Hematopoietic multipotent progenitor cell (in vitro differentiated cells): Measurements from ENCODE around the gene IKBKE. TPM values are rescaled to one million over a fixed set of nuclear protein-coding genes. Genes with fewer than 3 reads are reported as not detected.
A peak's percentile ranks its signal among the peaks of the same experiment; 100 is the strongest.

Source experiments
- DNase-seq, 3 donors: peaks; one replicate each; pipeline ENCODE4 v3.0.0-alpha.2; 2011 to 2015; ENCODE audit warnings: low read depth in 2 of 3, low spot score in 2 of 3
- total RNA-seq: library from RNA; depleted of rRNA; stranded (reverse); fragments of >200 nt; gene quantifications from one replicate; pipeline ENCODE4 v1.2.3, GENCODE V29; 2012

IKBKE gene
- 29.4 TPM for total RNA-seq

DNA sequence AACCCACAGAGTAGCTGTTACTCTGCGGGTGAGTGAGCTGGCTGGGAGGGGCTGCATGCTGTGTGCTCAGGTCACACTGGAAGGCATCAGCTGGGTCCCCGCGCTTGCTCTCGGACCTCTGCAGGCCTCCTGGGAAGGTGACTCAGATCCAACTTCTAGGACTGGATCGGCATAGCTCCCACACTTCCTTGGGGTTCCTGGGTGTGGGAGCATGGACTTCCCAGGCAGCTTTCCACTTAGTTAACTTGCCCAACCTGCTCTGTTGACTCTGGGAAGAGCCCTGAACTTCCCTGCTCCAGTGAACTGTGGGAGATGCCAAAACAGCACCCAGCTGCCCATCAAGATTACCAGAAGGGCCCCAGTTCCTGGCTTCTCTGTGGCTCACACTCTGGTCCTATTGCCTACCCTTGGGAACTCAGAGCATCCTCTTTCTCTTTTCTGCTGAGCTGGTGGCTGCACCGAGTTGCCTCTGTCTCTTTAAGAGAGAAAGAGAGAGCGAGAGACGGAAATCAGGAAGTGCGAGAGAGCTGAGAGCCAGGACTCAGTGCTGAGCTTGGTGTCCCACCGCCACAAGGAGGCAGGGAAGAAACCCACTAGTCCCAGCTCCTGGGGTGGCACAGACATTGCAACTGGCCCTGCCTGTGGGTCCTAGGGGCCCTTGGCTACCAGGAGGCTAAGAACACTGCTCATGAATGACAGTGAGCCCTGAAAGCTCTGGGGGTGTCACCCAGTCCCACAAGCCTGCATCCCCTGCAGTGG lies at the start of gene IKBKE:
IKBKE (plus strand) TSS at position 544 of the 759 bp plus-strand sequence. CDS start 2,752 bp downstream, outside the sequence.
- DNase-seq, result peak in 2 of 3 donors; percentile 64 to 75

DNA sequence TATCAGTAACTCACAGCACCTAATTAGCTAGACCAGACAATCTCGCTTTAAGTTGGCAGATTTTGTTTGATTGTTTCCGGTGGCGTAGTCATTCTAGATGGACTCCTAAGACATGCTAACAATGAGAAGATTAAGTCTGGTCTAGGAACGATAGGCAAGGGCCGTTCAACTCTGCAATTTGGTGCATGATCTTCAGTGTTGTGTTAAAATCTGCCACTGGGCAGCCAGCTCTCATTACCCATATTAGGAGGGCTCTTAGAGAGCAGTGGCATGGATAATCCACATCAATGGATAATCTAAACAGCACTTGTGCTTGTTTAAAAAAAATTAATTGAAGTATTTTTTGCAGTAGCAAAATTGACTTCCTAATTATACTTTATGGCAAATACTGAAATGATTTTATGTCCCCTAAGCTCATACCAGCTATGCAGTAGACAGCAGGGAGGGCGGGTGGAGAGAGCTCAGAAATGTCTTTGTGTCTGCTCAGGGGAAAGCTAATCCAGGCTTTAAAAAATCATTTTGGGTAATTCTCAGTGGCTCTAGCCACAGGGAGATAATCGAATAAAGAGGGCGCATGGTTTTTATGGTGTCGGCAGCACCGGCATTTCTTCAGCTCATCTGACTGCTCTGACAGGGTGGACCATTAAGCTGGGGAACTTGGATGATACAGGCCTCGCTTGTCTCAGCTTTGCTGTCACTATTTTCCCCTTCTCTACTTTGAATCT lies 48.5 kb upstream of the IKBKE start:
- no peak for DNase-seq

DNA sequence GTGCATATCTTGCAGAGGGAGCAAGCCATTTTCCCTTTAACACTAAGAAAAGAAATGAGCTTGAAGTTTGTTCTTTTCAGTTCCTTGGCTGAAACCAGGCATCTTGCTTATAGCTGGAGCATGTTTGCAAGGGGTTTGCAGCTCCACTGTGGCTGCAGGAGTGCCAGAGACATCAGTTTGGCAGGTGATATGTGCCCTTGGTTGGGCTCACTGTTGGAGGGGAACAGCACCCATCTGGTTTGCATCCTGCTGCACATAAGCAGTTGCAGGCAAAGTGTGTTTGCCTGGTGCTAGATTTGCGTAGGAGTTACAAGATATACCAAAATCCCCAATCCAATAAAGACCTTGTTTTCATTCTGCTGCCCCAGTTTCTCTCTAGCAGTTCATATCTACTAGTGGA lies 47.8 kb upstream of the IKBKE start:
- no peak for DNase-seq

DNA sequence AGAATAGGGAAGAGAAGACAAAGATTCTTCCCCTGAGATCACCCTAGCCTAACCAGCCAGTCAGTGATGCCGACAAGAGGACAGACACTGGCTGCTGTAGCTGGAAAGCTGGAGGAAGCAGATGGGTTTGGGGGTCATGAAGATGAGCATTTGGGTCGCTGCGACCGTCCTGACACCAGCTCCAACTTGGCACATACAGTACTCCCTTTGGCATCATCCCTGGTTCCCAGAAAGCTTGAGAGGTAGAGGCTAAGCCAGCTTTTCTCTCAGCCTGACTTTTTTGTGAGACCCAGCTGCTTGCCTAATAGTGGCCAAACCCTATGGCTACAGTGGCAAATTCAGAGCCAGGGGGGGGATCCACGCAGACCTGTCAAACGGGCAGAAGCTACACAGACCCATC lies 43.0 kb upstream of the IKBKE start:
- DNase-seq, result no peak

DNA sequence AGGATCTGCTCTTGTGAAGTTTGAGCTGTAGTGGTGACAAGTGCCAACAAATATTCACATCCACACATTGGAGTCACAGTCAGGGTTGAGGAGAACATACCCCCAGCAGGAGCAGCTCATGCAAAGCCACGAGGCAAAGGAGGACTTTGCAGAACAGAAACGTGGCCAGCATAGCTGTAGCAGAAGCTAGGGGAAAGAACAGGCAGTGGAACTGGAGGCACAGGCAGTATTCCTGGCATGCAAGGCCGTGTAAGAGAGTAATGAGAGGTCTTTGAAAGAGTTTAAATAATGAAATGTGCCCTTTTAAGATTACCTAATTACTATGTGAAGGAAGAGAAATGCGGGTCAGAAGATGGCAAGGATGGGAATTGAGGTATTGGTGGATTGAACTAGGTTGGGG lies 40.9 kb upstream of the IKBKE start:
- no peak for DNase-seq

DNA sequence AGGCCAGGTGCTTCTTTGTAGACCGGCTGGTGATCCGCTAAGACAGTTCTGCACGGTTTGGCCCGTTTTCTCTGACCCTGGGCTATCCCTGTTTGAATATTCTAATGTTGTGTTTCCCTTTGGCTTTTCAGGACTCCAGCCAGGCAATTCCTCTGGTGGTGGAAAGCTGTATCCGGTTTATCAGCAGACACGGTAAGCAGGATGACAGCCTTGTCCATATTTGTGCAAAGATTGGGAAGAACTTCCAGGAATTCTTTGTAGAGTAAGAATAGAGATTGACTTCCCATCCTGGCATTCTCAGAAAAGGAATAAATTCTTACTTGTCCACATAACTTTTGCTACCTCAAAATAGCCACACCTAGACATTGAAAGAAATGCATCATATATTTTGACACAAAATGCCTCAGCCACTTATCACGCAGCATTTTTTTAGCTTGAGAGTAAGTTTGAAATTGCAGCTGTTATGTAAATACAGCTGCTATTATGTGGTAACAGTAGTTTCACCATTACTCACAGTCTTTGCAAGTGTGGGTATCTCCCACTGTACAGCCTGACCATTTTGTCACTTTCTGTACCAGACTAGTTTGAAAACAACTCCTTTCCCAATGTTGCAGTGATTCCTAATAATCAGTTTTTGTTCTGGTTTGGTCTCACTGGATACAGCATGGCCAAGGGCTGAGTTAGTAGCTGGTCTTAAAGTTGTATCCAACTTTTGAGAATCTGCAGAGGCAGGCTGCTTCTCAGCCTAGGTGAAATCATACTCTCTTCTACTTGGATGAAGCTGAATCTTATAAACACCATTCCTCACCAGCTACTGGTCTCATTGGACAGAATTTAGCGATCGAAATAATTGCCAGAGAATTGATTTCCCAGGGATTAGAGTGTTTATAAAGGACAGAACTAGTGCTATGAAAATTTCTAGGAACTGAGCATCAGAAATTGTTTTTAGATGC lies 40.0 kb upstream of the IKBKE start:
- no peak for DNase-seq

DNA sequence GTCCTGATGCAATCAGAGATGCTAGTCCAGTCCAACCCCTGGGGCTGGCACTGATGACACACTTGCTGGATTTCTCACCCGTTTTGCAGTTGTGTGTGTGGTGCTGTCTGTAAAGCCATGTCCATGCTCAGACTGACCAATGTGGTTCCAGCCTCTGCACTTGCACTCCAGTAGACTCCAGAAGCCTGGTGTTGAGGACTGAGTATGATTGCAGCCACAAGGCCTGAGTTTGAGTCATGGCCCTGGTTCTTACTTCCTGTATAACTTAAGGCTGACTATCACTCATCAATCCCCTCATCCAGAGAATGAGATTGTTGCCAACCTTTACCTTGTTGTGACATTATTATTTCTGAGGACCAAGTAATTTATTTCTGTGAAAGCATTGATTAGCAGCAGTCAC lies 34.8 kb upstream of the IKBKE start:
- DNase-seq, result no peak

DNA sequence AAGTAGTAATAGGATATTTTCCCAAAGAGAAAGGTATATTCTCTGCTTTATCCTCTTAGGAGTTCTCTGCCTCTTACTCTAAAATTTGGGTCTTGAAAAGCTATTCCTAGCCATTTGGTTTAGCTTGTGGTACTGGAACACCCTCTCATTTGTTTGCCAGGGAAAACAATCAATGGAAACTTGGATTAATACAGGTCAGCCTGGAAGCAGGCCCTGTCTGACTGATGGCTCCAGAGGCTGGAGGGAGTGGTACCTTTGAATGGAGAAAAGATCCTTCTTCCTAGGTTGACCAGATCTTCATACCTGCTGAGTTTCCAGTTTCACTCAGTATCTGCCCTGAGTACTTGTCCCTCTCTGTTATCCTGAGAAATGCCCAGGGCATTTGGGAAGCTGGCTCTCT lies 31.7 kb upstream of the IKBKE start:
- DNase-seq, result no peak

DNA sequence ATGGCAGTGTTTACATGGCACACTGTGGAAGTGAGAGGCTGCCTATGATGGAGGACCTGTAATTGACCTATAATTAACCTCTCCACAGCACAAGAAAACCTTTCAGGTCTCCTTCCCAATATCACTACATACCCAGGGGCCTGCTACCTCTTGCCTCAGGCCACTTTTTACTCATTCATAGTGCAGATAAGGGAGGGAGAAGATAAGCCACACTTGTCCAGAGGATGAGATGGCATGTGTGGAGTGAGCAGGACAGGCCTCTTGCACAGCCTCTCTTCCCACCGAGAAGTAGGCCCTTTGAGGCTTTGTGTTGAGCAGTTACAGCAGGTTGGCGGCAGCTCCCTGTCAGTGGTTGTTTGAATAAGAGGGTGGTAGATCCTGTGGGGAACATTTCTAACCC lies 31.1 kb upstream of the IKBKE start:
- no peak for DNase-seq

DNA sequence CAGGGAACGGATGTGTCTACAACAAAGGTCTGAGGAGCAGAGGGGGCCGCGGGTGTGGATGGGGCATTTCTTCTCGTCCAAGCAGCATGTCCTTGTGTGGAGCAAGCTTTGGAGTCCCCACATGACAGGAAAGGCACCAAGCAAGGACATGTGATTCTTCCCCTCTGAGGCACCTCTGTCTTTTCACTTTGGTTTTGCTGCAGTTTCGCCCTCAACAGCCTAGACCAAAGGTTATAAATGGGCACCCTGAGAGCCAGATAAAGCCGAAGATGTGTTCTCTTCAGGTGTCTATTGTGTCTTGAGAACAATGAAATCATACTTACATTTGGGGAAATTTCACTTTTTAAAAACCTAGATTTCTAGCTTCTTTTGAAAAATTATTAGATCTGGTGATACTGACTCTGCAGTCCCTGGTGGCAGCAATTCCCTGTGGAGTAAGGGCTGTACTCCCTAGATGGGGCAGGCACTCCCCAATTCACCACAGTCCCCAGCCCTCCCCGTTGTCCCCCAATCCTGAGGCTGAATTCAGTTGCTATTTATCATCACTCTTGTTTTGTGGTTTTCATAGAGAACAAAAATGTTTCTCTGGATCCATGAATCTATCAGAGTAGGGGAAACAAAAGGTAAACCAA lies 28.8 kb upstream of the IKBKE start:
- no peak for DNase-seq

DNA sequence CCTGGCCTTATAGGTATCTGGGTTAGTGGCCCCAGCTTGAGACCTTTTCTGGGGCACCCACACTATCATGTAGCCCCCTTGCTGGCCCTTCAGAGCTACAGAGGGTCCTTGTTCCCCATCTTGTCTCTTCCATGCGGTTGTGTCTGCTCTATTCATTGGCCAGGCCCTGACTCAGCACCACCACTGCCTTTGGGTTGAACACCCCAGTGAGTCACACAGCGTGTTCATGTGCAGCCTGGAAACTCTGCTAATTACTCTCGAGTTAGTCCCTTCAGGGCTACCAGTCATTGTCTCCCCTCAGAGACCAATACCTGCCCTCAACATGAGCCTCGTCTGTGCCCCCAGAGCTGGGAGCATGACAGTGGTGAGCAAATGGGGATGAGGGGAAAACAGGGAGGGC lies 28.2 kb upstream of the IKBKE start:
- DNase-seq, result no peak

DNA sequence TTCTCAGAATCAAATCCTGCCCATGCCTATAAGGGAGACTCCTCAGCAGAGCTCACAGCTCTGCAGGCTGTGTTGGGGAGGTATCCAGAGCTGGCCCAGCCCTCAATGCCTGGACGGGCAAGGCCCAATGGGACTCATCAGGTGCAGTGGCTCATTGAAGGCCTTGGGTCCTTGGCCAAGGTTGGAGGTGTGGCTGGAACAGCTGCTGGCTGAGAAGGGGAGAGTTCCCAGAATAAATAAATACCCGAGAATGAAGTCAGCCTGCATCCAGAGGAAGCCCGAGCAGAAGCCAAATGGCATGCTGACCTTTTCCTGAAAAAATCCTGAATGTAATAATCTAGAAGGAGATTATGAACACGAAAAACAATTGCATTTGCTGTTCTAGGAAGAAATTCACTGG lies 25.2 kb upstream of the IKBKE start:
- DNase-seq, result no peak

DNA sequence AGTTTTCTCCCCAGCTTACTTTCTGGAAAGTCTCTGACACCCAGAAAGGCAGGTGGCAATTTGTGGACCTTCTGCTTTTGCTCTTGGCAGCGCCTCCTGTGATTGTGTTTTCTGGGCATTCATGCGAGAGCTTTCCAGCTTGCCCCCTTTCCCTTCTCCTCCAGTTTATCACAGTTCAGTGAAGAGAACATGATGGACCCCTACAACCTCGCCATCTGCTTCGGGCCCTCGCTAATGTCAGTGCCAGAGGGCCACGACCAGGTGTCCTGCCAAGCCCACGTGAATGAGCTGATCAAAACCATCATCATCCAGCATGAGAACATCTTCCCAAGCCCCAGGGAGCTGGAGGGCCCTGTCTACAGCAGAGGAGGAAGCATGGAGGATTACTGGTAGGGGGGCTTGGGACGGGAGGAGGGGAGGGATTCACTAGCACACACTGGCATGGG lies 24.3 kb upstream of the IKBKE start:
- DNase-seq, result no peak

DNA sequence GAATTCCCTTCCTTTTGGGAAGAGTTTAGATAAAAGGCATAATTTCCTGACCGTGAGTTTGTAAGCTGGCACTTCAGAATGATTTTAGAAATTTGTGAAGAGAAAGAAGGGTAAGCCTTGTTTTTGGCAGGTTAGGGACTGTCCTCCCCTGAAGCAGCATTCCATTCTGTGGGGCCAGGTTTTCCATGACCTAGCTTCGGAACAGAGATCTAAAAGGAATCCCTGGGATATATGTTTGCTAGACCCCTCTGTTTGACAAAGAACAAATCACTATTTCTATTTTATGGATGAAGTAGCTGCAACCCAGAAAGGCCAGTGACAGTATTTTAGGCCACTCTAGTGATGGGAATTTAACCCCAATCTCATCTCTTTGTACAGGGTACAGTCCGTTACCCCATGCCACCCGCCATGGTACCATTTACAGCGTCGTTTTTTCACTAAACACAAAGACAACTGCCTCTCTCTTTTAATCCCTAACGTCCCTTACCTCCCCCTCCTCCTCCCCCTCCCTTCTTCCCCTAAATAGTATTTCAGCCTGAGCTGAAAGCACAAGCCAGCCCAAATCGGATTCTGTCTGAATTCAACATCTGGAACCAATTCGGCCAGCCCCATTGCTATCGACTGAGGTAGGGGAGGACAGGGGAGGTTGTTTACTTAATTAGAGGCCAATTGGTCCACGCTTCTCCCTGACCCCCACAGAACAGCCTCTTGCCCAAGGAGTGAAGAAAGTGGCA lies 23.4 kb upstream of the IKBKE start:
- no peak for DNase-seq

DNA sequence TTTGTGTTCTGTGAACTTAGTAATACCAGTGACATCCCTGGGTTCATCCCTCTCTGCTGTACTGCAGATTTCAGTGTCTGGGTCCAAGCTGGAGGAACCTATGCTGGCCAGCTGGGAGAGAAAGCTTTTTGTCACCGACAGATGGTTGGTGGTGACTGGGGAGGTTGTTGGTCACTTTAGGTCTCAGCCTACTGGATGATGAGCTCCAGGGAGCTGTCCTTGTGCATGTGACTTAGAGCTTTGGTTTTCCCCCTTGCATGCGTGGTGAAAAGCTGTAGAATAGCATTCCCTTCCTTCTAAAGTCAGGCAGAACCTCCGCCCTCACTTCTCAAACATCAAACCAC lies 22.9 kb upstream of the IKBKE start:
- no peak for DNase-seq

DNA sequence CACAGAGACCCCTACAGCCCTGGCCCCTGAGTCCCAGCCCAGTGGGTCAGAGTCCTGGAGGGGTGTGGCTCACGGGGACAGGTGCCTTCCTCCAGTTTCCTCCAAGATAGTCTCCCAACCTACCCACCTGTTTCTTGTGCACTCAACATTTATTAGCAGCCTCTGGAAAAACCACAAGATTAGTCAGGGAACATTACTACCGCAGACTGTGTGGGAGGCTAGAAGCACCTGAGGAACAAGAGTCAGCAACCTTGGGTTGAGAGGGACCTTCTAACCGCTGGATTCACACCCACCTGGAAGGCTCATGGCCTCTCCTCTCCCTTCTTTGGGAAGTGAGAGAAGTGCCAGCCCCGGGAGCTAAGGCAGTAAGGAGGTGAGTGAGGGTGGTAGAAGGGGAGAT lies 22.5 kb upstream of the IKBKE start:
- DNase-seq, result no peak

DNA sequence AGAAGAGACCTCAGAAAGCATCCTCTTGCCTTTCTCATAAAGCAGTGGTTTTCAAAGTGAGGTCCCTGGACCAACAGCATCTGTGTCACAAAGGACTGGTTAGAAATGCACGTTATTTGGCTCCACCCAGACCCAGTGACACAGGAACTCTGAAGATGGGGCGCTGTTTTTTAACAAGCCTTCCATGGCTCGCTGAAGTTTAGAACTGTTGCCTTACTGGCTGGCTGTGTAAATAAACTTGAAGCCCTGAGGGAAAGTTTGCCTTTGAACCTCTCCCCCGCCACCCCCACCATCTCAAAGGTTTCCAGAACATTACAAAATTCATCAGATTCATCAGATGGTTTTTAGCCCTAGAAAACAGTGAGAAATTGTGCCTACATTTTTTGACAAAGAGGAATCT lies 21.8 kb upstream of the IKBKE start:
- no peak for DNase-seq

DNA sequence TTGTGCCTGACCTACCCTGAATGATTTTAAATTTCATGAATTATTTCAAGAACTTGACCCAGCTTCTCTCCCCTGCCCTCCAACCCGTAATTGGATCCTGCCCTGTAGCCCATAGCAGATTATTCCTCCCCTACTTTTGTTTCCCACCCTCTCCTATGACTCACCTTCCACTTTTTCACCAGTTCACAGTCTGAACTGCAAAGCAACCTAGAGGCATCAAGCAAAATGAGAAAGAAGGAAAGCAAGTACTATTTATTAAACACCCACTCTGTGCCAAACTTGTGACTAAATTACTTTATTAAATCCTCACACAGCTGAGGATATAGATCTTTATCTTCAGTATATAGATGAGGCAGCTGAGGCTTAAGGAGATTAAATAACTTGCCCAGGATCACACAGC lies 20.7 kb upstream of the IKBKE start:
- DNase-seq, result no peak

DNA sequence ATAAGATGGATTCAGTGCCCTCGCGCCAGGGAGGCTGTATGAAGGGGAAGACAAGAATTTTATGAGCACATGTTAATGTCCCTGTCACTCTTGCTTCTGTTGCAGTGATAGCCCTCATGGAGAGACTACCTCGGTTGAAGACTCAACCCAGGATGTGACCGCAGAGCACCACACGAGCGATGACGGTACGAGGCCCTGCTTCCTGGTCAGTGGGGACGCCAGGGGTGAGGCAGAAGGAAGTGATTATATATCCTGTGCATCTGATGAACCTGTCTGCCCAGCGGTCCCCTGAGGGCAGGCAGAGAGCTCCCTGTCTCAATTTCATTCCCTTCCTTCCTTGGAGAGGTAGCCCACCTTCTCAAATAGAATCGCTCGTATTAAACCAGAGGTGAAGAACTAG lies 20.0 kb upstream of the IKBKE start:
- DNase-seq, result no peak

DNA sequence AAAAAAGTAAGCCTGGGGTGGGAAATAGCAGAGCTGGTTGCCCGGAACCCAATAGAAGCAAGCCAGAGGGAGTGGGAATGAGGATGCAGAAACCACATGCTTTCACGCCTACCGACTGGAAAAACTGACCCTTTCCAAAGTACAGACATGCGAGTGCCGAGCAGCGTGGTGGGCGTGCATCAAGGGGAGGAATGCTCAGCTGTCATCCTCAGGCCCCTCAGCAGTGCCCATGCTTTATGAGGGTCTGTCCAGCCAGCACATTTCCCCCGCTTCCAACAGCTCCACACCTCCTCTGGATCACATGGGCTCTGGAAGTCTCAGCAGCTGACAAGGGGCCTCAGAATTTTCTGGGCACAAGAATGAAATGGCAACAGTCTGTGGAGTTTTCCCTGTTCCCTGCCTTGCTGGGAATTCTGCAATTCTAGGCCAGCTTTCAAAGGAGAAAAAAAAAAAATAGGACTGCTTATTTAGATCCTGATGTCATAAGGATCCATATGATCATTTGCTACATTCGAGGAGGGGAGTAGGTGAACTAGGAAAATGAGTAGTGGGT lies 19.1 kb upstream of the IKBKE start:
- no peak for DNase-seq
